Adipose tissue (tissue), 3 donors: ENCODE measurements around the gene PTPRM. TPM values are rescaled to one million over a fixed set of nuclear protein-coding genes. Genes with fewer than 3 reads are reported as not detected.
"Not testable (repeated sequence)": the region's sequence is repeated elsewhere in the genome, so short reads cannot be mapped to it uniquely, and the experiment has no call there.

Source experiments
- H3K27ac ChIP-seq: one replicate; pipeline ENCODE4 v1.5.1; 2013; ENCODE audit warnings: low read depth, low read length
- WGBS, 3 donors: extraction: QIAGEN DNeasy Blood & Tissue Kit; methylation state at CpG; one replicate each; pipeline ENCODE4 v1.1.7; 2013; 5-methylcytosine and 5-hydroxymethylcytosine counted together
- polyA plus RNA-seq, 3 donors: library from polyadenylated mRNA; stranded (reverse); fragments of 200-250 nt; gene quantifications; one replicate each; pipeline ENCODE4 v1.2.3, GENCODE V29; 2013
- donor health status: healthy with polysubstance abuse.
- donor health status: Bipolar disorder and iron deficiency.
- donor health status: healthy.

Gene PTPRM
- polyA plus RNA-seq, 3 donors, result 20.6 to 106 (median 88.9) TPM

DNA sequence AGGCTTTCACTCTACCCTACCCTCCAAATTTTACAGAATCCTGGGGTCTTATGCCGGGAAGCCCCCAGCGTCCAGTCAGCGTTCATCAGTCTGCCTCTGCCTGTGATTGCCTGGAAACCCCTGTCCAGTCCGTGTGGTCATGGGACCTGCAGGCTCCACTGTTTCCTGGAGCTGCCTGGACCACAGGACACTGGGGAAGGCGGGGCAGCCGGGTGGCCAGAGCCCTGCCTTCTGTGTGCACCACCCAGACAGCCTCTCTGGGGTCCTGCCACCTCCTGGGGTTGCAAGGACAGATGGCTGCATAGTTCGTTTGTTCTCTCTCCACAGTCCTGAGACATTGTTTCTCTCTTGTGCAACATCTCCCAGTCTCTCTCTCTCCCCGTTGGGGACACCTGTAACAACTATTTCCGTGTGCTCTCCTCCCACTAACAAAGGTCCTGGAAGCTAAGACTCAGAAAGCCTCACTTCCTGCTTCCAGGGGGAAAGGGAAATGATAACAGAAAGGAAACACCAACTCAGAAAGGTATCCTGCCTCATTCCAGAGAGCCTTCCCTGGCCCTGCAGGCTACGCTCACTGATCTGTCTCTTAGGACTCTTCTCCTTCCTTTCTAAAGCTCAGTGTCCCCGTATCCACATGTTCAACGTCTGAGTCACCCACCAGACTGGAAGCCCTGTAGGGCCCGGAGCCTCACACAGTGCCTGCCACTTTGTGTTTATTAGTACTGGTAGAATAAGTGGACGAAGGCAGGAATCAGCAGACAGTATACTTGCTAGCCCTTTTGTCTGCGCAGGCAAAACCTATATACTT is 849.3 kb downstream of the PTPRM start:
- H3K27ac ChIP-seq, result no peak overlapping the region
- WGBS, 3 donors, result 50 to 53% (median 52%) methylated on average over 15 of the region's 15 CpGs

DNA sequence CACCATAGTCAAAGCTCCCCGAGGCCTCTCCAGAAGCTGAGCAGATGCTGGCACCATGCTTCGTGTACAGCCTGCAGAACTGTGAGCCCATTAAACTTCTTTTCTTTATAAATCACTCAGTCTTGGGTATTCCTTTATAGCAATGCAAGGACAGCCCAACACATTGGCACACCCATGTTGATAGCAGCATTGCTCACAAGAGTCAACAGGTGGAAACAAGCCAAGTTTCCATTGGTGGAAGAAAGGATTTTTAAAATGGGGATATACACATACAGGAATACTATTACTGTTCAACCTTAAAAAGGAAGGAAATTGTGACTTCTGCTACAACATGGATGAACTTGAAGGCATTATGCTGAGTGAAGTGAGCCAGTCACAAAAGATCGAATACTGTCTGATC is 855.3 kb downstream of the PTPRM start:
- H3K27ac ChIP-seq, result no peak overlapping the region
- WGBS, 3 donors, result 93 to 97% (median 95%) methylated on average over 3 of the region's 3 CpGs

DNA sequence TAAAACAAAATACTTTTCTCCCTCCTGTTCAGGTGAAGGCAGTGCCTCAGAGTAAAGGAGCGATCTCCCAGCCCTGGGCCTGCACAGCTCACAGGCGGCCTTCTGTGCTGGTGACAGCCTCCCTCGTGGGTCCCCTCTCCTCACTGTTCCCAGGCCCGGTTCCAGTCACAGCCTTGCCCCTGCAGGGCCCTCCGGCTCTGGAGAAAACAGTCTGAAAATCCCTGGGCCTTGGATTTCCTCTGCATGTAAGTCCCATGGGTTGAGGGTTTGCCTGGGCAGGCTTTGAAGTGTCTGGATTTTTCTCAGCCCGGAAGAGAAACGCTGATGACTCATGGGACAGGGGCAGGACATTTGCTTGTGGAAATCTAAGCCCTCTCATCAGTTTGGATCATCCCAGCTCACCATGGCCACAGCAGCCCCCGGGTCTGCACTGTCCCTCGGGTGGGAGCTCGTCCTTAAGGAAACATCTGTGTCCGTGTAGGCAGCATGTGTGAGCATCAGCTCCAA is 856.0 kb downstream of the PTPRM start:
- WGBS, 3 donors, result 57 to 74% (median 60%) methylated on average over 11 of the region's 11 CpGs
- no peak overlapping the region for H3K27ac ChIP-seq

DNA sequence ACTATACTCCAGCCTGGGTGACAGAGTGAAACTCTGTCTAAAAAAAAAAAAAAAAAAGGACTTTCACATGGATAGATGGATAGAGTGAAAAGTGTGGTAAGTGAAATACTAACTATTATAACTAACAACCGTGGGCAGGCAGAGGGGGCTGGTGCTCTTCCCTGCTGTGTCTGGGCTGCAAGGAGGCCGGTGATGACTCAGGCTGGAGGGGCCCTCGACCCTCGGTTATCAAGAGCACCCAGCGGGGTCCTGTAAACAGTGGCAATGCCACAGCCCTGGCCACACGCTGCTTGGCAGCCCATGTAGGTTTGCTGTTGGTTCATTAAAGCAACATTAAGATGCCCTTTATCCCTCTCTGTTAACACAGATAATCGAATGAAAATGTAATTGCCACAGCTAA is 857.4 kb downstream of the PTPRM start:
- WGBS, 3 donors, result 81 to 84% (median 81%) methylated on average over 7 of the region's 7 CpGs
- H3K27ac ChIP-seq, result no peak overlapping the region

DNA sequence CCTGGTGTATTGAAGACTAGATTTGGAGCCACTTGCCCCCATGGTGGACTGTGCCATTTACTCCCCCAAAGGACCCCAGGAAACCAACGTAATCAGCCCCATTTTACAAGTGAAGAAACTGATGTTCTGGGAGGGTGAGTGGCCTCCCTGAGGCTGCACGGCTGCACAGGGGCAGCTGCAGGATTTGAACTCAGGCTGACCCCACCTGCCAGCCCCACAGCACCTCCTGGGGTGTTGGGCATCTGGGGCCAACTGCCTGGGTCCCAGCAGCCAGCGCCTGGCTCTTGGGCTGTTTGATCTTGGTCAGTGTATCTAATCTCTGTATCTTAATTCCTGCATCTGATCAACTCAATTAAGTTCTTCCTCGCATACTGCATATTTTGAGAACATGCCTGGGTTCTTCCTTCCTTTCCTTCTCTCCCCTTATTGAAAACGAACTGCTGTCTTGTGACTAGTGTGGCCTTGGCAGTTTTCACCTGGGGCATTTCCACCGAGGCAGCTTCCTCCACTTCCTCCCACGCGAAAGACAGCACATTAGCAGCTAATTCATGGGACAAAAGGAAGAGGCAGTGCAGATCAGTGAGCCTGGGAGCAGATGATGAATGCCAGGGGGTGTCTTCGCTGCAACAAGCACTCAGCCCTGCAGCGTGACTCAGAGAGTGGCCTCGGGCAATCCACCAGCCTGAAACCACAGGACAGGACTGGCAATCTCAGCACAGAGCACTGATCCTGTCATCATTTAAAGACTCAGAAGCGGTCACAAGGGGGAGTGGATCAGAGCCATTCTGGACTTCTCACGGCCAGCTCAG is 858.0 kb downstream of the PTPRM start:
- WGBS, 3 donors, result 66 to 72% (median 66%) methylated on average over 13 of the region's 13 CpGs
- H3K27ac ChIP-seq, result no peak overlapping the region

DNA sequence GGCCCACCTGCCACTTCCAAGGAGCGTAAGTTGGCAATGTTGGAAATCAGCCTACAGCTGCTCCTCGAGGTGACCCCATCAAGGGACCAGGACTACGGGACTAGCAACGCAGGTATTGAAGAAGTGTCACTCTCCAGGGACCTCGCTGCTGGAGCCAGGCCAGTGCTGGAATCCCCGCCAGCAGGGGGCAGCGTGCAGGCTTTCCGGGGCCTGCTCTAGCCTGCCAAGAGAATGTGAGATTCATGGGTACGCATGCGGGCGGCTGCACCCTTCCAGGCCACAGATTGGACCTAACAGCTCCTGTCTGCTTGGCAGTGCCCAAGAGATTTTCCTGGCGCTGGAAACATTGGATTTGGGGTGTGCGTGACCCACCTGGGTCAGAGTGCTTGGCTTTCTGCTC is 859.3 kb downstream of the PTPRM start:
- H3K27ac ChIP-seq, result no peak overlapping the region
- 78 to 84% (median 84%) methylated on average over 13 of the region's 13 CpGs for WGBS, 3 donors

DNA sequence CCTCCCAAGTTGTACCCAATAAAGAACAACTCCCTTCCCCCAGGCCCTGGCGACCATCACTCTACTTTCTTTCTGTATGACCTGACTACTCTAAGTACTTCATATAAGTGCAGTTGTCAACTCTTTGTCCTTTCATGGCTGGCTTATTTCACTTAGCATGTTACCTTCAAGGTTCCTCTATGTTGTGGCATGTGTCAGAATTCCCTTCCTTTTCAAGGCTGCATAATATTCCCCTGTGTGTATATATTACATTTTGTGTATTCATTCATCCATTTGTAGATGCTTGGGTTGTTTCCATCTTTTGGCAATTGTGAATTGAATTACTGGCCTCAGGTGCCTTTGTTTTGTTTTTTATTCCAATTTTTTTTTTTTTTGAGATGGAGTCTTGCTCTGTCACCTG is 860.2 kb downstream of the PTPRM start:
- 94 to 100% (median 95%) methylated on average over 1 of the region's 1 CpG for WGBS, 3 donors
- no peak overlapping the region for H3K27ac ChIP-seq

DNA sequence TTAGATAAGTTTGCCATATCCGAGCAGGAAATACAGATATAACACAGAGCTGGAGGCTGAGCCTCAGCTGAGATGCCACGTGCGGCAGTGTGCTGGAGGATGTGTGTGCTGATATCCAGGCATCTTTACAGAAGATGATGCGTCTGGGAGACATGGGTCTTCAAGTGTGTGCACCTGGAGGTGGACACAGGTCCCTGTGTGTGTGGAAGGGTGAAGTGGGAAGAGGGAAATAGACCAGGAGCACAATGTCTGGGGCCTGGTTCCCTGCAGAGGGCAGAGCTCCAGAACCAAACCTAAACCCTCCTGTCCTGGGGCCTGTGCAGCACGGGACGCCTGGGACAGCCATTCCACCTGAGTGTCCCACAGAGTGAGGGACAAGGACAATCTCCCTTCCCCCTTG is 861.8 kb downstream of the PTPRM start:
- H3K27ac ChIP-seq, result no peak overlapping the region
- WGBS, 3 donors, result 82 to 87% (median 82%) methylated on average over 6 of the region's 6 CpGs

DNA sequence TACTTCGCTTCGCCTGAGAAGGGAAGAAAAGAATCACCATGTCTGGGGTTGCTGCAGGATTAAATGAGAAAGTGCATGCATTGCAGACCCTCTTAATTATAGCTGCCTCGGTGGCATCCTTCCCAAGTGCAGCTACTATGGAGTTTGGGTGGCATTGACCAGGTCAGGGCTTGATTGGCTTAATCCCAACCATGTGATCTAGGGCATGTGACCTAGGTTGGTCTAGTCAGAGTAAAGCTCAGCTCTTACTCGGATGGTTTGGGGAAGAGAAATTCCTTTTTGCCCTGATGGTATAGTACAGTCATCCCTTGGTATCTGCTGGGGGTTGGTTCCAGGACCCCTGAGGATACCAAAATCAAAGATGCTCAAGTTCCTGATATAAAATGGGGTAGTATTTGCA is 863.9 kb downstream of the PTPRM start:
- WGBS, 3 donors, result 82 to 83% (median 82%) methylated on average over 4 of the region's 4 CpGs
- no peak overlapping the region for H3K27ac ChIP-seq

DNA sequence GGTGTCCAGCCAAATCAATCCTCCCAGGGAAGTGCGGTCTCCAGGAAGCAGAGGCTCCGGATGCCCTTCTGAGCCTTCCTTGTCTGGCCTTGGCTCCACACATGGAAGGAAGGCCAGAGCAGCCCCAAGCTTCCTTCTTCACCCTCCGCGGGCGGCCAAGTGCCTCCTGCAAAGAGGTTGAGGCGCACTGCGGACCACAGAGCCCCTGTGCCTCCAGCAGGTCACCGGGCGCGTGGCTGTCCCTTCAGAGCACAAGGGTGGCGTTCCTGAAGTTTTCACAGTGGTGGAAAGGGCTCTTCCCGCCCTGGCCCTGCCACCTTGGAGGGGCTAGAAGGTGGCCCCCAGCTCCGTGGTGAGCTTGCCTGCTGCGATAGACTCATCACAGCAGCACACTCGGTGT is 866.2 kb downstream of the PTPRM start:
- H3K27ac ChIP-seq, result no peak overlapping the region
- WGBS, 3 donors, result 79 to 87% (median 82%) methylated on average over 15 of the region's 15 CpGs

DNA sequence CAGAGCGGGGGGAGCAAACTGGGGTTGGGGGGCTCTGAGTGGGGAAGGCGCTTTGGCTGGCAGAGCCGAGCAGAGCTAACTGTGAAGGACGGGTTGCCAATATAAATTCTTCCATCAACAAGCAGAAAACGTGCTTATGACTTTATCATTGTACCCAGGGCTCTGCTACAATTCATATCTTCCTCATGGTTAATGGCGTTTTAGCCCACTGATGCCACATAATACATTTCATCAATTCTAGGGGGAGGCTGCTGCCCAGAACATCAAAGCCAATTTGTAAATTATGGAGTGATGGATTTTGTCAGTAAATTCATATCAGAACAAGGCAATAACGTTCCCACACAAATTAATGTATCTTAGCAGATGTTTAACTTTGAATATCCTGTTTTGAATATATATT is 866.7 kb downstream of the PTPRM start:
- H3K27ac ChIP-seq, result no peak overlapping the region
- WGBS, 3 donors, result 72 to 84% (median 83%) methylated on average over 7 of the region's 7 CpGs

DNA sequence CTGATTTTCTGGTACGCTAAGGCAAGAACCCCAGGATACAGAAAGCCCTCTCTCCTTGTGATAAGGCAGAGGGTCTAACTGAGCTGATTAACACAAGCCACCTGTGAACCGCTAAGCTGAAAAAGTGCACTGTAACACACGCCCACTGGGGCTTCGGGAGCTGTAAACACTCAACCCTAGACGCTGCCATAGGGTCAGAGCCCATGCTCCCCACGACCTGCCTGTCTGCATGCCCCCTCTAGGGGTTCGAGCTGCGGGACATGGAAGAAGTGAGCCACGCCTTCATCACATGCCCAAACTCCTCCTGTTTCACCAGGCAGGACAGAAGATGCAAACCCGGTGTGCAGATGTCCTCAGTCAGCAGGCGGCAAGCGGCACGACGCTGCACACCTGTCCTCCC is 868.3 kb downstream of the PTPRM start:
- H3K27ac ChIP-seq, result no peak overlapping the region
- WGBS, 3 donors, result 62 to 68% (median 64%) methylated on average over 14 of the region's 14 CpGs

DNA sequence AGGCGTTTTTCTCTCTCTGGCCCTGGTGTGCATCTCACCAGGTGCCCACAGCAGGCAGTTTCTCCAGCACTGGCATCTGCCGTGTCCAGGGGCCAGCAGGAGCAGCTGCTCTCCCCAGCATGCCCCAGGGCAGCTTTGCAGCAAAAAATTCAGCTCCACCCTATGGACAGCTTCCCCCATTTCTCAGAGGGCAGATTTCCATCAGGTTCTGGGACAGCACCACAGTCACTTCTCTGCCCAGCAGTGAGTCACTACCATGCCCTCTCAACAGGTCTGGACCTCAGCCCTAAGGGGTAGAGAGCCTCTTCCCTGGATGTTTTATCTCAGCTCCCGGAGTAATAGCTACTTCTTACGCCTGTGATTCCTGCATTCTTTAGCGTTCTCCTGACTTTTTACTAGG is 871.9 kb downstream of the PTPRM start:
- 68 to 92% (median 90%) methylated on average over 5 of the region's 5 CpGs for WGBS, 3 donors
- no peak overlapping the region for H3K27ac ChIP-seq

DNA sequence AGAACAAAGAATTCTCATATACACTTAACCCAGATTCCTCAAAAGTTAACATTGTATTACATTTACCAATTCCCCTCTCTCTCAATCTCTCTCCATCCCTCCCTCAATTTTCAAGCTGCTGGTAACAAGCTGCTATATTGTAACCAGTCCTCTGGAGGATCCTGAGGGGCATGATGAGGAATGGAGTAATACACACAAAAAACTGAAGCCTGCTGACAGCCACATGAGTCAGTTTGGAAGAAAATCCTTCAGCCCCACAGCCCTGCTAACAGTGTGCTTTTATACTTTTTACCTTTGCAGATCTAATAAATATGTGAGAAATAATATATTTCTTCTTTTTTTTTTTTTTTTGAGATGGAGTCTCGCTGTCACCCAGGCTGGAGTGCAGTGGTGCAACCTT is 876.4 kb downstream of the PTPRM start:
- H3K27ac ChIP-seq, result no peak overlapping the region
- 80 to 92% (median 89%) methylated on average over 1 of the region's 1 CpG for WGBS, 3 donors

DNA sequence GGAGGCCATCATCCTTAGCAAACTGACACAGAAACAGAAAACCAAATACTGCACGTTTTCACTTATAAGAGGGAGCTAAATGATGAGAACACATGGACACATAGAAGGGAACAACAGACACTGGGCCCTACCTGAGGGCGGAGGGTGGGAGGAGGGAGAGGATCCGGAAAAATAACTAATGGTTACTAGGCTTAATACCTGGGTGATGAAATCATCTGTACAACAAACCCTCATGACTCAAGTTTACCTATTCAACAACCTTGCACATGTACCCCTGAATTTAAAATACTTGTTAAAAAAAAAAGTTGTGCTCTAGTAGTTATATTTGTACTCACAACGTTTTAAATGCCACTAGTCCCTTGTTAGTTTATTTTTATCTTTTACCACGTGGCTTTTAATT is 879.8 kb downstream of the PTPRM start:
- 61 to 73% (median 67%) methylated on average over 5 of the region's 5 CpGs for WGBS, 3 donors

DNA sequence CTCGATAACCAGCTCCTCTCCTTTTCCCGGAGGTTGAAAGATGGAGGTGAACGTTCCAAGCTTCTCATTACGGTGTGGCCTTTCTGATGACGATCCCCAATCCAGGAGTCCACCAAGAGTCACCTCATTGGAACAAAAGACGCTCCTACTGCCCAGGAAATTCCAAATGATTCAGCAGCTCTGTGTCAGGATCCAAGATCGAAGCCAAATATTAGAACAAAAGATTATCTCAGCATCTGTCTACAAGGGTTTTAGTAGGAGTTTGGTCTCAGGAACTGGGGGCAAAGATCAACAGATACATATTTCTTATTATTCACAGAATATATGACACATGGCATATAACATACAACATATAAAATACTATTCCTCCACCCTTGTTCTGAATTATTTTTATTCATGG is 881.0 kb downstream of the PTPRM start:
- H3K27ac ChIP-seq, result no peak overlapping the region
- 76 to 82% (median 80%) methylated on average over 7 of the region's 7 CpGs for WGBS, 3 donors

More for the DNA sequence above, 879.8 kb downstream of the PTPRM start:
- not testable (repeated sequence) for H3K27ac ChIP-seq

DNA sequence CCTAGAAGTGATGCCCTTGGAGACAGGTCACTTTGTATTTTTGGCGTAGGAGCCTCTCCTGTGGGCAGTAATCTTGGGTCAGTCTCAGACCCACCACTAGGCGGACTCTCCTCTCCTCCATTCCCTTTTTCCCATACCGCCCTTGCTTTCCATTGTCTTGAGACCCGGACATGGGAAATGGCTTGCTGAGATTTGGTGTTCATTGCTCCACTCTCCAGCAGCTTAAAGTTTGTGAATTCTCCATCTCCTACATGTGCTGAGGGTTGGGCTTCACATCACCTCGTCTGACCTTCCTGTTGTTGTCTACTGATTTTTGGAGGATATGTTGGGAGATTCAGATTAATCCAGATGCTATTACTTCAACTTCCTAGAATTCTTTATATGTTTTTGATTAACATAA is 882.9 kb downstream of the PTPRM start:
- no peak overlapping the region for H3K27ac ChIP-seq
- 44 to 70% (median 50%) methylated on average over 5 of the region's 5 CpGs for WGBS, 3 donors

DNA sequence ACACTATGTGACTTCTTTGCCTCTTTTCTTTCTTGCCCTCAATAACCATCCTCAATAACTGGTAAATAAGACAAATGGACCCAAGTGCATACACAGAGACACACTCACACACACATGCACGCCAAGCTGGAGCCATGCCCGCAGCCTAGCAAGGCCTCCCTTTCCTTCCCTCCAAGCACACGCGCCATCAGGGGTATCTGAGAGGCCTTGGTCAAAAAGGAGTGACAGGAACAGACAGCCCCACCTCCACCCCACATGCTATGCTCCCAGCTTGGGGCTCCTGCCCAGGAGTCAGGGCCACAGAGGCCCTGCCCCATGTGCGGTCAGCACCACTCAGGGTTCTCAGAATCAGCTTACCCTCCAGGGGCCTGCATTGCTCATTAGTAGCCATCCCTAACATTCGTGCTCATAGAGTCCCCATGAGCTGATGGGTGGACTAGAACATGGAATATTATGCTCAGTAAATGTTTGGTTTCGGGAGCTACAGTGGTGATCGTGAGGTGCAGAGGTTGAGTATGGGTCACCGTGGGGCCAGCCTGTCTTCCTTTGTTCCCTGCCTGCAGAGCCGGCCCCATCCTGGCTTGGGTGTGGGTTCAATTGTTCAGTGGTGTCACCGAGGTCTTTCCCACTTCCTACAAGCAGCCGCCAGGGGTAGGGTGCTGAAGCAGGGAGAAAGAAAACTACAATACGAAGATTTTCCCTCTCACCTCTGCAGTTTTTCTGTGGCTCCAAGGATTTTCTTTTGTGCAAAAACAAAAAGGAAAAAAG is 884.0 kb downstream of the PTPRM start:
- H3K27ac ChIP-seq, result no peak overlapping the region
- WGBS, 3 donors, result 71 to 80% (median 73%) methylated on average over 13 of the region's 13 CpGs

DNA sequence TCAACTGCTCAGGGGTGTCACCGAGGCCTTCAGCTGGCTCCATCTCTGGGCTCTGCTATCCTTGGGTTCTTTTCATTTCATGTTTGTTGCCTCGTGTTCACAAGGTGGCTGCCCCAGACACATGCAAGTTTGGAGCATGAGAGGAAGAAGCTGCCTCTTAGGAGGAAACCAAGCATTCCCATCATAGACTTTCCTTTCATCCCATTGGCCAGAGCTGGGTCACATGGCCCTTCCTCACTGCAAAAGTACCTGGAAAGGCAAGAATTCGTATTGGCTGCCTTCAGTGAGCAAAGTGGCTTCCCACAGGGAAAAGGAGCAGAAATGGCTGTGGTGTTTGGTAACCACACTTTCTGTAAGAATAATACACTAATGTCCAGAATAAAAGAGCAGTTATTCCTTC is 886.4 kb downstream of the PTPRM start:
- WGBS, 3 donors, result 59 to 72% (median 64%) methylated on average over 3 of the region's 3 CpGs
- H3K27ac ChIP-seq, result no peak overlapping the region
